WERI-Rb-1 (cell line): ENCODE data around the gene ZNF367.

Experiments
- DNase-seq: peaks from one replicate; pipeline ENCODE4 v3.0.0-alpha.2; 2020
- H3K27ac ChIP-seq: fragments of 250-450 bp; sonication (Bioruptor Pico); 2 replicates; pipeline ENCODE4 v1.5.1; 2020; ENCODE audit warnings: mild to moderate bottlenecking, moderate library complexity
- H3K27me3 ChIP-seq: fragments of 250-450 bp; sonication (Bioruptor Pico); 2 replicates; pipeline ENCODE4 v1.5.1; 2021; ENCODE audit warnings: mild to moderate bottlenecking, low read depth, moderate library complexity; ENCODE audit not compliant: insufficient read depth, severe bottlenecking
- H3K36me3 ChIP-seq: fragments of 250-450 bp; sonication (Bioruptor Pico); 2 replicates; pipeline ENCODE4 v1.5.1; 2020; ENCODE audit warnings: mild to moderate bottlenecking, moderate library complexity
- H3K4me3 ChIP-seq: 2 replicates; pipeline ENCODE4 v1.5.1; 2011; ENCODE audit warnings: low read depth, mild to moderate bottlenecking, control low read depth, low read length
- H3K9me3 ChIP-seq: fragments of 250-450 bp; sonication (Bioruptor Pico); 2 replicates; pipeline ENCODE4 v1.5.1; 2021; ENCODE audit warnings: mild to moderate bottlenecking, moderate library complexity; ENCODE audit not compliant: severe bottlenecking
- CTCF ChIP-seq: IDR thresholded peaks from 2 replicates; pipeline ENCODE4 v1.5.1; 2011; ENCODE audit warnings: low read depth, mild to moderate bottlenecking, control low read depth, inconsistent platforms, low read length

ZNF367 gene

DNA sequence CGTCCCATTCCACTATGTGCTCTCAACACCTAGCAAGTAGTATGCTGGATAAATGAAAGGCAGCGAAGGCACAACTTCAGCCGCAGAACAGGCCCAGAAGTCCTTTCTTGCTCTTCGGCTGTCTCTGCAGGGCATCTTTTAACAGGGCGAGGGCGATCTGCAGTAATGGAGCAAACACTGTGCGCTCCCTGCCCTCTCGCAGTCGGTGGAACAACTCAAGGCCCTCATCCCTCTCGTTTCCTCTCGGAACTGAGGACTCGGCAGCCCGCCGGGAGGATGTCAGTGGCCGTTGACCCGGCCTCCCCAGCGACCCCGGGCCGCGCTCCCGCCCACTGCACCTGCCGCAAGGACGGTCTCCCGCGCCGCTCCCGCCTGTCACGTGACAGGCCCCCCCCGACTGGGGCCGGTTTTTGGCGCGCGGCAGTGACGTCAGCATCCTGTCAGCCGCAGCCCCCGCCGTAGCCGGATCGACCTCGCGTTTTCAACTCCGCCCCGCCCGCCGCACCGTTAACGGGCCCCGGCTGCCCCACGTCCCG is 1.1 kb downstream of the ZNF367 start:
- no peaks in the 10 kb centered on the region for H3K27me3 ChIP-seq
- no peaks in the 10 kb centered on the region for H3K9me3 ChIP-seq
- peak overlapping the region; percentile 99 for H3K27ac ChIP-seq
- H3K4me3 ChIP-seq: peak overlapping the region; percentile 78
- peak; percentile 96 for DNase-seq
- TF ChIP-seq CTCF: no peak
- H3K36me3 ChIP-seq: peaks cover 42% of the 10 kb centered on the region

- no peak for DNase-seq
- no peaks in the 10 kb centered on the region for H3K9me3 ChIP-seq
- H3K36me3 ChIP-seq: peaks cover 66% of the 10 kb centered on the region
- no peak for TF ChIP-seq CTCF
- no peak overlapping the region for H3K4me3 ChIP-seq
- no peaks in the 10 kb centered on the region for H3K27me3 ChIP-seq
- no peak overlapping the region for H3K27ac ChIP-seq
Observed at GRCh38 chr9:96413302-96414221, 4.6 kb downstream of the ZNF367 start.

DNA sequence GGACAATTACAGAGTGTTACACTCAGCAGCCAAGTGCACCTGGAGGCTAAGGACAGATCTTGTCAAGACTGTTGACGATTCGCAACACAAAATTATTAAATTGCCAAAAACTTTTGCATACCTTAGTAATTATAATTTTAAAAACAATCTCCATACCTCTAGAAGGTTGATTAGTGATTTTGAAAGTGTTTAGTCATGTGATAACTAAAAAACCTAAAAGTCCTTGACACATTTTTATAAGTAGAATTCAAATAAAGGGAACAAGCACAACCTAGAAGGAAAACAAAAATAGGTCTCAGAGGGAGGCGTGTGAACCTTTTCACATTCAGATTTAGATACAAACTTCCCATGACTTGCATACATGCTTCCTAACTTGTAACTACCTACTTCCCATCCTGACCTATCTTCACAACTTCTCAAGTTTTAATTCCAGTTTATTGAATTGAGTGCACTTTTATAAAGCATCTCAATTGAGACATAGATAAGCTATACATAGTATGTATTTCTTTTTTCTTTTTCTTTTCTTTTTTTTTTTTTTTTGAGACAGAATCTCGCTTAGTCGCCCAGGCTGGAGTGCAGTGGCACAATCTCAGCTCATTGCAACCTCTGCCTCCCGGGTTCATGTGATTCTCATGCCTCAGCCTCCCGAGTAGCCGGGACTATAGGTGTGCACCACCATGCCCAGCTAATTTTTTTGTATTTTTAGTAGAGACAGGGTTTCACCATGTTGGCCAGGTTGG is 5.8 kb downstream of the ZNF367 start:
- Histone ChIP-seq H3K36me3 (peaks cover 71% of the 10 kb centered on the region), H3K9me3 (no peaks in the 10 kb centered on the region), H3K4me3 (no peak overlapping the region), H3K27ac (no peak overlapping the region), H3K27me3 (no peaks in the 10 kb centered on the region)
- TF ChIP-seq CTCF: no peak
- DNase-seq: no peak

DNA sequence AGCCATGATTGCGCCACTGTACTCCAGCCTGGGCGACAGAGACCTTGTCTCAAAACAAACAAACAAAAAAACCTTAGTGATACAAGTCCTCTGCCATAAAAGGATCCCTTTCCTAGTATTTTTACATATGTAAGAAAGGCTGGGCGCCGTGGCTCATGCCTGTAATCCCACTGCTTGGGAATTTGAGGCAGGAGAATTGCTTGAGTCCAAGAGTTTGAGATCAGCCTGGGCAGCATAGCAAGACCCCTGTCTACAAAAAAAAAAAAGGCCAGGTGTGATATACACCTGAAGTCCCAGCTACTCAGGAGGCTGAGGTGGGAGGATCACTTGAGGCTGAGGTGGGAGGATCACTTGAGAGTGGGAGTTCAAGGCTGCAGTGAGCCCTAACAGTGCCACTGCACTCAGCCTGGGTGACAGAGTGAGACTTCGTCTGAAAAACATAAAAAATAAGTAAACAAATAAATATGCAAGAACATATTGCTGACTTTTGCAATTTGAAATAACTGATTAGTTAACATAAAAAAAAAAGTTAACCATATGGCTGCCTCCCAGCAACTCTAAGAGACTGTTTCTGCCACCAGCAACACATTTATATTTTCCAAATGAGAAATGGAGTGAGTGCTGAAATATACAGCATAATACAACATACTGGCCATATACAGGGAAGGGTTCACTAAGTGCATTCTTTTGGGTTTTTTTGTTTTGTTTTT is 6.9 kb downstream of the ZNF367 start:
- Histone ChIP-seq H3K4me3 (no peak overlapping the region), H3K36me3 (peaks cover 62% of the 10 kb centered on the region), H3K9me3 (no peaks in the 10 kb centered on the region), H3K27ac (no peak overlapping the region), H3K27me3 (no peaks in the 10 kb centered on the region)
- DNase-seq: no peak
- no peak for TF ChIP-seq CTCF

DNA sequence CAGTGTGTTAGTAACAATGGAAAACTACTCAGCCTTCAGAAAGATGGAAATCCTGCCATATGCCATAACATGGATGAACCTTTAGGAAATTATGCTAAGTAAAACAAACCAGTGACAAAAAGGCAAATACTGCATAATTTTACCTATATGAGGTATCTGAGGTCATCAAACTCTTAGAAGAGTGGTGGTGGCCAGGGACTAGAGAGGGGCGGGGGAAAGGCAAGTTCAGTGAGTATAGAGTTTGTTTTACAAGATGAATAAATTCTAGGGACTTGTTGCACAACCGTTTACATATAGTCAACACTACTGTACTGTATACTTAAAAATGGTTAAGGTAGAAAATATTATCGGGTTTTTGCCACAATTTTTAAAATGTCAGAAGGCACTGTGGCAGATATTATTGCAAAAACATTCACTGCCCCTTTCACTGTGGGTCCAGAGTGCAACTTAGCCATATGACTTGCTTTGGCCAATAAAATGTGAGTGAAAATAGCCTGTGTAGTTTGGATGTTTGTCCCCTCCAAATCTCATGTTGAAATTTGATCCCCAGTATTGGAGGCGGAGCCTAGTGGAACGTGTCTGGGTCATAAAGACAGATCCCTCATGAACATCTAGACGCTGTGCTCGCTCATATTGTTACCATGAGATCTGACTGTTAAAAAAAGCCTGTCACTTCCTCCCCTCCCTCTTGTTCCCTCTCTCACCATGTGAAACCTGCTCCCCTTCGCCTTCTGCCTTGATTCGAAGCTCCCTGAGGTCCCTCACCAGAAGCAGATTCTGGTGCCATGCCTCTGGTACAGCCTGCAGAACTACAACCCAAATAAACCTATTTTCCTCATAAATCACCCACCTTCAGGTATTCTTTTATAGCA is 9.5 kb downstream of the ZNF367 start:
- Histone ChIP-seq H3K9me3 (no peaks in the 10 kb centered on the region), H3K36me3 (peaks cover 51% of the 10 kb centered on the region), H3K27me3 (no peaks in the 10 kb centered on the region), H3K27ac (no peak overlapping the region), H3K4me3 (no peak overlapping the region)
- no peak for TF ChIP-seq CTCF
- DNase-seq: no peak
